VCaP (cell line): ENCODE measurements around the gene STRN3.
A peak's percentile ranks its signal among the peaks of the same experiment; 100 is the strongest.
"Not testable (repeated sequence)": the region's sequence is repeated elsewhere in the genome, so short reads cannot be mapped to it uniquely, and the experiment has no call there.

Source experiments
- H3K27ac ChIP-seq: fragments of 450-650 bp; 2 replicates; pipeline ENCODE4 v1.5.1; 2017
- TF ChIP-seq, protein P1 (sequence below): fragments of 450-650 bp; conservative IDR thresholded peaks from 2 replicates; pipeline ENCODE4 v1.5.1; 2017; ENCODE audit warnings: mild to moderate bottlenecking, moderate library complexity

STRN3 gene

DNA sequence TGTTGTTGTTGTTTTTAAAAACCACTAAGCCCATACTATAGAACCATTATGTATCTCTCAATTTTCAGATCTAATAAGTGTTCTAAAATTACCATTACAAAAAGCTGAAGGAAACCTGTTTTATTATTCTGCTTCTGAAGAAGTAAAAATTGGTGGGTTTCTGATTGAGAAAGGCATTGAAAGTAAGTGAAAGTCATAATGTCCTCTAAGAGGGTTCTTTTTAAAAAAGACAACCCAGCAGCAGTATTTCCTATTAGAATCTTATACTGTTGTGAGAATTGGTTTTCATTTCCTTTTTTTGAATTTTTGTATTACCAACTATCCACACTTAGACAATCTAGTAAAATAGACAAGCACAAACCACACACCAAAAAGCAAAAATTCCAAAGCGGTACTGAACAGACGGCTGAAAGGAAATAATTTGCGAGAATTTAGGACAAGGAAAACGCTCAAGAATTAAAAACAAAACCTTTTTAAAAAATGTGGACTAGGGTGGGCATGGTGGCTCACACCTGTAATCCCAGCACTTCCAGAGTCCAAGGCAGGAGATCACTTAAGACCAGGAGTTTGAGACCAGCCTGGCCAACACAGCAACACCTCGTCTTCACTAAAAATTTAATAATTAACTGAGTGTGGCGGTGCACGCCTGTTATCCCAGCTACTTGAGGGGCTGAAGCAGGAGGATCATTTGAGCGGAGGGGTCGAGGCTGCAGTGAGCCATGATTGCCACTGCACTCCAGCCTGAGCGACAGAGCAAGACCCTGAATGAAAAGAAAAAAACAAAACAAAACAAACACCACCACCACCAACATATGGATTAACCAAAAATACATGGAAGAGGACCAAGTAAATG, 67.4 kb downstream of the STRN3 start:
- peak overlapping the region; percentile 50 for H3K27ac ChIP-seq
- TF ChIP-seq, protein P1, sequence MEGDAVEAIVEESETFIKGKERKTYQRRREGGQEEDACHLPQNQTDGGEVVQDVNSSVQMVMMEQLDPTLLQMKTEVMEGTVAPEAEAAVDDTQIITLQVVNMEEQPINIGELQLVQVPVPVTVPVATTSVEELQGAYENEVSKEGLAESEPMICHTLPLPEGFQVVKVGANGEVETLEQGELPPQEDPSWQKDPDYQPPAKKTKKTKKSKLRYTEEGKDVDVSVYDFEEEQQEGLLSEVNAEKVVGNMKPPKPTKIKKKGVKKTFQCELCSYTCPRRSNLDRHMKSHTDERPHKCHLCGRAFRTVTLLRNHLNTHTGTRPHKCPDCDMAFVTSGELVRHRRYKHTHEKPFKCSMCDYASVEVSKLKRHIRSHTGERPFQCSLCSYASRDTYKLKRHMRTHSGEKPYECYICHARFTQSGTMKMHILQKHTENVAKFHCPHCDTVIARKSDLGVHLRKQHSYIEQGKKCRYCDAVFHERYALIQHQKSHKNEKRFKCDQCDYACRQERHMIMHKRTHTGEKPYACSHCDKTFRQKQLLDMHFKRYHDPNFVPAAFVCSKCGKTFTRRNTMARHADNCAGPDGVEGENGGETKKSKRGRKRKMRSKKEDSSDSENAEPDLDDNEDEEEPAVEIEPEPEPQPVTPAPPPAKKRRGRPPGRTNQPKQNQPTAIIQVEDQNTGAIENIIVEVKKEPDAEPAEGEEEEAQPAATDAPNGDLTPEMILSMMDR: no peak

DNA sequence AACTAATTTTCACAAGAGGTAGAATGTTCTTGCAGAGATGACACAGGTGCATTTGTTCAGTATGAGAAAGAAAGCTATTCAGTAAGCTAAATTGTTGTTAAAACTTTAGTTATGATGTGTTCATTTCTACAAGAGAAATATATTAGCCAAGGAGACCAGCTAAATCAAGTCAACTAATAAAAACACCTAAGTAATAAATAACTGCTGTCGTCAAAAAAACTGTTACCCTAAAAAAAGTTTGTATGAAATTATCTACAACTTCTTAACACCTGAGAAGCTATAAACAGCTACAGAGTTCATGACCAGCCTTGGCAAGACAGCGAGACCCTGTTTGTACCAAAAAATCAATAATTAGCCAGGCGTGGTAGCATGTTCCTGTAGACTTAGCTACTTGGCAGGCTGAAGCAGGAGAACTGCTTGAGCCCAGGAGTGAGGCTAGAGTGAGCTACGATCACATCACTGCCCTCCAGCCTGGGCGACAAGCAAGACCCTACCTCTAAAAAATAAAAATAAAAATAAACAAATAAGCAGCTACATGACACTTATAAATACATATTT, 68.3 kb downstream of the STRN3 start:
- TF ChIP-seq, protein P1: no peak
- peak overlapping the region; percentile 50 for H3K27ac ChIP-seq

DNA sequence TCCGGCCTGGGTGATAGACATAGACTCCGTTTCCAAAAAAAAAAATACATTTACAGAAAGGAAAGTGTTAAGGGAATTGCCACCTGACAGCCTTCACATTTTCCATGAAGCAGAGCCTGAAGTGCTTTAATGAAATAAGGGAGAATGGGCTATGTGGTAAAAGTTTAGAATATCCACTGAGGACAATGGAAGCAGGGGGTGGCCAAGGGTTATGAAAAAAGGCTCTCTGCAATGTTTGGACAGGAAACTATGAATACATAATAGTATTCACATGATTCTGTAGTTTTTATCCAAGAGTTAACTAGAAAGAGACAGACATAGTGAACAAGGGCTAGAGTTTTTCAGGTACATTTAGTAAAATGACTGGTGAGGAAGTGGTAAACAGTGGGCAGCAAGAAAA, 76.5 kb downstream of the STRN3 start:
- no peak overlapping the region for H3K27ac ChIP-seq
- TF ChIP-seq, protein P1: no peak

DNA sequence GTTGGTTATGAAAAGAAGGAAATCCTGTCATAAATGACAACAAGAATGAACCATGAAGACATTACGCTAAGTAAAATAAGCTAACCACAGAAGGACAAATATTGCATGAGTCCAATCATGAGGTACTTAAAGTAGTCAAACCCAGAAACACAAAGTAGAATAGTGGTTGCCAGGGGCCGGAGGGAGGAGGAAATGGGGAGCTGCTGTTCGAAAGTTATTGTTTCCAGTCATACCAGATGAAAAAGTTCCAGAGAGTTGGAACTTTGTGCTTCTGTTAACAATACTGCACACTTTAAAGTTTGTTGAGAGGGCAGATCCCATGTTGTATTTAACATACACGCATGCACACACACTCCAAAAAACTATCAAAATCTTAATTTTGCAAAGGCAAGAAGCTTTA, 82.5 kb downstream of the STRN3 start:
- H3K27ac ChIP-seq: no peak overlapping the region
- TF ChIP-seq, protein P1: no peak

DNA sequence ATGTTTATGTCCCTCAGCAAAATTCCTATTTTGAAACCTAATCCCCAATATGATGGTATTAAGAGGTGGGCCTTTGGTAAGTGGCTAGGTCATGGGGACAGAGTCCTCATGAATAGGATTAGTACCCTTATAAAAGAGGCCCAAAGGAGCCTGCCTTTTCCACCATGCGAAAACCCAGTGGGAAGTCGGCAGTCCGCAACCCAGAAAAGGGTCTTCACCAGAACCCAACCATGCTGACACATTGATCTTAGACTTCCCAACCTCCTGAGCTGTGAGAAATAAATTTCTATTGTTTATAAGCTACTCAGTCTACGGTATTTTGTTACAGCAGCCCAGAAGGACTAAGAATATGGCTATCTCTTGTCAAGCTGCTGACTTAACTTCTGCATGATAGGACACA, 85.3 kb downstream of the STRN3 start:
- TF ChIP-seq, protein P1: no peak
- no peak overlapping the region for H3K27ac ChIP-seq

DNA sequence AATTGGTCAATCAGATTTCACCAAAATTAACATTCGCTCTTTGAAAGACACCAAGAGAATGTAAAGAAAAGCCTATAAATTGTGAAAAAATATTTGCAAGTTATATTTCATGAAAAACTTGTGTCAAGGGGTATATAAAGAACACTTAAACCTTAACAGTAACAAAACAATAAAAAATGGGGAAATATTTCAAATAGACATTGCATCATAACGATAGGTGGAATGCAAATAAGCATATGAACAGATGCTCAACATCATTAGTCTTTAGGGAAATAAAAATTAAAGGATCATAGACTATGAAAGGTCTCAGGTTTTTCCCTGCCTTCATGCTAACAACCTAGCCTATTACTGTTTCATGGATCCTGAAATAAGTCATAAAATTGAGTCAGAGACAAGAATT, 87.6 kb downstream of the STRN3 start:
- TF ChIP-seq, protein P1: no peak
- no peak overlapping the region for H3K27ac ChIP-seq

DNA sequence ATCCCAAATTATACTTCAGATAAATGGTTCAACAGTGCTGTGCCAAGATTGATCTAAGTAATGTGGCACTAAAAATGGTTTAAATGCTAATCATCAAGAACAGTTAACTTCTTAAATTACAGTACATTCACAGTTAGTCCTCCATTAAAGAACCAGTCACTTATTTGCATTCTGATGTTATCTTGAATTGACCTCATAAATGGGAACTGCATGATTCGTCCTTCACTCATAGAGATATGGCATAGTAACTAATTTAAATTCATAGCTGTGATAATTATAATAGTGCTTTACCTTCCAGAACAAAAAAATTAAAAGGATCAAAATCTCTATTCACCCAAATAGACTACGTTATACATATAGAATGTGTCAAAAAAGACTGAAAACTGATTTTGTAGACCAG, 90.7 kb downstream of the STRN3 start:
- no peak overlapping the region for H3K27ac ChIP-seq
- TF ChIP-seq, protein P1: no peak

DNA sequence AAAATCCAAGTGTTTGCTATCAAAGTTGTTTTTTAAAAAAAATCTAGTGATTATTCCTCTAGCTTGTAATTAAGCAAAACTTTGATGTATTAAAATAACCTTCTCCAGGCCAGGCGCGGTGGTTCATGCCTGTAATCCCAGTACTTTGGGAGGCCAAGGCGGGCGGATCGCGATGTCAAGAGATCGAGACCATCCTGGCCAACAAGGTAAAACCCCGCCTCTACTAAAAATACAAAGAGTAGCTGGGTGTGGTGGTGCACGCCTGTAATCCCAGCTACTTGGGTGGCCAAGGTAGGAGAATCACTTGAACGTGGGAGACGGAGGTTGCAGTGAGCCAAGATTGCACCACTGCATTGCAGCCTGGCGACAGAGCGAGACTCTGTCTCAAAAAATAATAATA, 92.2 kb downstream of the STRN3 start:
- not testable (repeated sequence) for H3K27ac ChIP-seq
